Left ventricle myocardium superior (tissue), 1 donor: ENCODE measurements around the gene IGLON5. TPM values are rescaled to one million over a fixed set of nuclear protein-coding genes. Genes with fewer than 3 reads are reported as not detected.

Experiments
- ATAC-seq: fragments of 200-7000 bp; cut with Tn5 transposase; one replicate; pipeline ENCODE4 v1.9.1; 2020; ENCODE audit warnings: mild to moderate bottlenecking, moderate library complexity
- DNase-seq: peaks from one replicate; pipeline ENCODE4 v3.0.0-alpha.2; 2020
- intact Hi-C: fragments of 100-400 bp; cut with micrococcal nuclease; formaldehyde crosslinking; loops from one replicate; pipeline ENCODE4 v1.11.0; 2022
- long read RNA-seq: library from polyadenylated mRNA; unstranded; transcript quantifications from one replicate; pipeline ENCODE4 v2.0.0, GENCODE V29; 2021
- total RNA-seq: library from RNA; stranded (reverse); fragmentation: NEBNext Ultra II Directional; extraction: Animal tissue kit (Norgen Biotek cat#: 25700); gene quantifications from one replicate; pipeline ENCODE4 v1.2.1, GENCODE V29; 2021
- donor health status: DM: no; HTN: yes; CAD: no; lungs with severe emphysema.

Gene IGLON5
- total RNA-seq = not detected
- long read RNA-seq = 0 reads

DNA sequence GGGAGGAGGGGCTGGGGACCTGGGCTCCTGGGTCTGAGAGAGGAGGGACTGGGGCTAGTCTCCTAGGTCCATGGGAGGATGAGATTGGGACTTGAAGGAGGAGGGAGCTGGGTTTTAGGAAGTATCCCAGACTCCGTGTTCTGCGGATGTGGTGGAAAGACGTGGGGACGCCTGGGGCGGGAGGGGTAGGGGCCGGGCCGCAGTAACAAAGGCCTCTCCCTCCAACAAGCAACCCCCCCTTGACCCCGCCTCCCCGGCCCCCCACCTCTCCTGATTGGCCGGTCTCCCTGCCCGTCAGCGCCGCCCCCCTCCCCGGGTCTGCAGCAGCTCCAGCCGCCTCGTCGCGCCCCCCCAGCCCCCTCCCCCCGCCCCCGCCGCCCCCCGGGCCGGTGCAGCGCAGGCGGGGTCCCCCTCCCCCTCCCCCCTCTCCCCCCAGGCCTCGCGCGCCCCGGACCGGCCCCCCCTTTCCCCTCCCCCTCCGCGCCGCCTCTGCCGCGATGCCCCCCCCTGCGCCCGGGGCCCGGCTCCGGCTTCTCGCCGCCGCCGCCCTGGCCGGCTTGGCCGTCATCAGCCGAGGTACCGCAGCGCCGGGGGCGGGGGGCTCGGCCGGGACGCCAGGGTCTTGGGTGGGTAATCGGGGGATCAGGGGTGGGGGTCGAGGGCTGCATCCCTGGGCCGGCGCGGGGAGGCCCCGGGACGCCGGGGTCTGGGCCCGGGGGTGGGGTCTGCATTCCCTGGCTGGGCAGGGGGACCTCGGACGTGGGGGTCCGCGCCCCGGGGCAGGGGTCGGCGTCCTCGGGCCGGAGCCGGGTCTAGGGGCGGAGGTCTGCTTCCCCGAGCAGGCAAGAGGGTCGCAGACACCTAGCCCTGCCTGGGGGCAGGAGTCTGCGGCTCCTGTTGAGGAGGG, at the start of gene IGLON5:
IGLON5 (plus strand) TSS at position 294 of the 907 bp plus-strand sequence; CDS start at position 498, 204 bp downstream.
- no peak for ATAC-seq
- DNase-seq = no peak
- intact Hi-C loops = no loop called here

DNA sequence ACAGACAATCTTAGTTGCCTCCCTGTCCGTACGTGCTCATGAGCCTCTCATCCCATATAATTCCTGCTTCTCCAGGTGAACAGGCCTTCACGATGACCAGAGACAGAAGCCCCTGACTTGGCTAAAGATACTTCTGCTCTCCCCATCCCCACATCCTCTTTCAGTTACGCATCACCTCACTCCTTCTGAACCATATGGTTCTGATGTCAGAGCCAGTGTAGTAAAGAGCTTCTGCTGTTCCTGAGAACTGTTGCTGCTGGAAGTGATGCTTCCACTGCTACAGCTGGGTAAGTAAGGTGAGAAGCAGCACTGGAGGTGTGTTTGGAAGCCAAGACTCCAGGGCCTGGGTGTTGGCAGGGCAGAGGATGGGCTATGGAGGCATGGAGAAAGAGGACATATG, 47.6 kb upstream of the IGLON5 start:
- ATAC-seq (no peak), DNase-seq (no peak)
- intact Hi-C loops = no loop called here

DNA sequence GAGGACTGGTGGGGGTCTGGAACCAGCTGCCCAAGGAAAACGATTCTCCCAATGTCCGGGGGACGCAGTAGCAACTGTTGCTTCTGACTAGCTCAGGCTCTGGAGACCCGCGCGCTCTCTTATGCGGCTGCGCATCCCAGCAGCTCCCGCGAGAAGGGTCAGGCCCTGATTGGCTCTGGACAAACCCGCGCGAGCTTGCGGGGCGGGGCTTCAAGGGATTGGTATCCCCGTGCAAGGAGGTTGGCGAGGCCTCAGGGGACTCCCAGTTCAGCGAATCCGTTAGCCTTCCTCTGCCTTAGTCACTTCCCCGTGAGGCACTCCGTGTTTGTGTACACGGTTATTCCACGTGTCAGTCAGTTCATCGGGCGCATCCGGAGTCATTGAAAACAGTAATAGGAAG, 40.4 kb upstream of the IGLON5 start:
- ATAC-seq = no peak
- DNase-seq = peak; percentile 41
- intact Hi-C loops = no loop called here

DNA sequence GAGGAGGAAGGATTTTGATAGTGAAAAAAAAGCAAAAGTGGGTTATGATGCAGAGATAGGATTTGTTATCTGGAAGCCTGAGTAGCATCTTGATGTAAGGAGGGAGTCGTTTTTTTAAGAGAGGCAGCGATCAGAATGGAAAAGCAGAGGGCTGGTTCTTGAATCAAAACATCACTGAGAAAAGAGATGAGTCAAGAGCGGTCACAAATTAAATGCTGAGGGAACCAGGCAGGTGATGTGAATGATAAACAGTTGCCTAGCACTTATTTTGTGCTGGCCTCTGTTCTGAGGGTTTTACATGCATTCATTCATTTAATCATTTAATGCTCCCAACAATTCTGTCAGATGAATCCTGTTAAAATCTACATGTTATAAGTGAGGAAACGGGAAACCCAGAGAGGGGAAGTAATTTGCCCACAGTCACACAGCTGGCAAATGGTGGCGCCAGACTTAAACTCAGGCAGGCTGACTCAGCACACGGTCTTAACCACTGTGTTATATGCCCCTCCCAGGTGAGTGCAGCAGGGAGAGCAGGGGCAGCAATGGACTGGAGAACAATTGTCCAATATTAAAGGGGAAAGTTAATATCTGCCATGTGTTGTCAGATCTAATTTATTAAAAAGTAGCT, 39.1 kb upstream of the IGLON5 start:
- ATAC-seq (no peak), DNase-seq (no peak)
- intact Hi-C loops = no loop called here

DNA sequence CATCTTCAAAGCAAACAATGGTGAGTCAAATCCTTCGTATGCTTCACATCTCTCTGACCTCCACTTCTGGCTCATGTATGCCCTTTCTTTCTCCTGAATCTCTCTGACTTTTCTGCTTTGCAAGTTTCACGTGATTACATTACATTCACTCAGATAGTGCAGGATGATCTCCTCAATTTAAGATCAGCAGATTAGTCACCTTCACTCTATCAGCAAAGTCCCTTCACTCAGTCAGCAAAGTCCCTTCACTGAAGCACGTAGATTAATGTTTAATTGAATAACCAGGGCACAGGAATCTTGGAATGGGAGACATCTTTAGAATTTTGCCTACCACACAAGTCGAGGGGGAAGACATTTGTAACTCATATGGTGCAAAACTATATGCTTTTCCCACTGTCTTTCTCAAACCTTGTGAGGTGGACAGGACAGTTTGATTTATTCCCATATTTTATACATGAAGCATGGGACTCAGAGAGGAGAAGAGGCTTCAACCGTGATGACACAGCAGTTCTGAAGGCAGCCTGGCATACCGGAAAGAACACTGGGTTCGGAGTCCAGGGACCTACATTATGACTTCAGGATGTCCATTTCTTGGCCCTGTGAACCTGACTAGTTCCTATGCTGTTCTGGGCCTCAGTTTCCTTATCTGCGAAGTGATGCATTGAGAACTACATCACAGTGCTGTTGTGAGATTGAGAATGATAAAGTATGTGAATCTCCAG, 37.2 kb upstream of the IGLON5 start:
- ATAC-seq = no peak

DNA sequence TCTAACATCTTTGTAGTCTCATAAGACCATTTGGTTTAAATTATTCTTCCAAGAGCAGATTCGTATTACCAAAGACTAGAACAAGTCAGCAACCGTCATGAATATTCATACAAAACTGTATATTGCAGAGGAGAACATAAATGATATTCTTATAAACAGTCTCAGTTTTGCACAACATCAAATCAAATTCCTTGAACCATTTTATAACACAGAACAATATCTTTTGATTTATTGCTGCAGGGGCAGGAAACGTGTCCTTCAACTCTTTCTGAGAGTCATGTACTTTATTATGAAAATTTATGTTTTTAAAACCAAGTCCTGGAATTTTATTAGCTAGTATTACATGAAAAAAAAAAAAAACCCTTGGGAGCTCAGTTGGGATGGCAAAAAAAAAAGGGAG, 34.3 kb upstream of the IGLON5 start:
- DNase-seq (no peak), ATAC-seq (no peak)
- intact Hi-C loops = no loop called here

More for the DNA sequence above, 37.2 kb upstream of the IGLON5 start:
- intact Hi-C loops = no loop called here
- DNase-seq = no peak

DNA sequence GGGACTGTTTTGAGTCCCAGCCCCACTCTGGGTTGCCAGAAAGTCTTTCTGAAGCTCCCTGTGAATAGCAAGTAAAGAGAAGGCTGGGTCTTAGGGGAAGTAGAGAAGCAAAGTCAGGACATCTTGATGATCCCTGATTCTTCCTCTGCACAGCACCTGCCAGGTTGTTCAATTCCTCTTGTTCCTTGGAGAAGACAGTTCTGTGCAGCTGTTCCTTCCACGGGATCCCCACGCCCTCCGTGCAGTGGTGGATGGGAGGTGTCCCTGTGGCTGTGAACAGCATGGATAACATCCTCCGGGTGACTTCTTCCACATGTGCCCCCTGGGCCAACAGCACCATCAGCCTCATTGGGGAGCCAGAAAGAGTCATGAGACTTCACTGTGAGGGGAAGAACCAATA, 29.1 kb upstream of the IGLON5 start:
- intact Hi-C loops = no loop called here
- DNase-seq (no peak), ATAC-seq (no peak)

DNA sequence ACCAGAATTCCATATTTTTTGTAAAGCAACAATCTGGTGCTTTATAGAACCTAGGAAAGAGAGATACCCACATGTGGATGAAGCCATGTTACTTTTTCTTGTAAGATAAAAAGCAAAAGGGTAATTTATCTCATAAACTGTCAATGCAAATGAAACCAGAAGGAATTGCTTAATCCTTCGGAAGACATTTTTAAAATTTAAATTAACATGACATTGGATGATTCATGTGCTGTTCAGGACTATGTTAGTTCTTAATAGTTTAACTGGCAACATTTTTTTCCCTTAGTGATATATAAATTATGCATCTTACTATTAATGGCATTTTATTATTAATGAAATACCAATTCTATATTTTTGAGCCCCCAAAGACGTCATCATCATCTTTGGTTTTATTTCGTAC, 25.8 kb upstream of the IGLON5 start:
- DNase-seq (no peak), ATAC-seq (no peak)
- intact Hi-C loops = no loop called here

DNA sequence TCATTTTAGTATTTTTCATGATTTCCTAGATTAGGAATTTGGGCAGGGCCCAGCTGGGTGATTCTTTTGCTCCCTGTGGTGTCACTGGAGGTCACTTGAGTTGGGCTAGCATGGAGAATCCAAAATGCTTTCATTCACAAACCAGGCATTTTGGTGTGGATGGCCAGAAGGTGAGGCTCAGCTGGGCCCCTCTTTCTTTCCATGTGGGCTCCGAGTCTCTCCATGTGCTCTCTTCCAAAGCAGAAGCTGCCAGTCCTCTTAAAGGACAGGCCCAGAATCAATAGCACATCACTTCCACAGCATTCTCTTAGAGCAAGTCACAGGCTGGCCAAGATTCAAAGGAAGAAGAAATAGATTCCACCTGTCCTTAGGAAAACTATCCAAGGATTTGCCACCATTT, 21.8 kb upstream of the IGLON5 start:
- intact Hi-C loops = no loop called here
- DNase-seq = no peak
- no peak for ATAC-seq

DNA sequence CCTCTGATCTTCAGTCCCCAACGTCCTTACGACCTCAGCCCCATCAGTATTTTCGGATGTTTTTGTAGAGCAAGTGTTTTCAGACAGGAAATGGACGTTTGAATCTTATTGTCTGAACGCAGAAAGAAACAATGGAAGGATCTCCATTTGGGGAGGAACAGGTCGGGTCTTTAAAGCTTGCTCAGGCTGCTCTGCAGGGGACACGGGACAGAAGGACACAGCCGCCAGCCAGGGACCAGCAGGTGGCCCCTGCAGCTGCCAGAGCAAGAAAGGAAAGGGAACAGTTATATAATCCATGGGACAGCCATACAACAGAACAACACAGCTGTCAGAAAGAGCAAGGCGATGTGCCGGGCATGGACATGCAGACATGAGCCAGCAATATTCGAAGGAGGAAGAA, 18.5 kb upstream of the IGLON5 start:
- intact Hi-C loops = no loop called here
- ATAC-seq = peak; percentile 68
- DNase-seq = peak; percentile 47

DNA sequence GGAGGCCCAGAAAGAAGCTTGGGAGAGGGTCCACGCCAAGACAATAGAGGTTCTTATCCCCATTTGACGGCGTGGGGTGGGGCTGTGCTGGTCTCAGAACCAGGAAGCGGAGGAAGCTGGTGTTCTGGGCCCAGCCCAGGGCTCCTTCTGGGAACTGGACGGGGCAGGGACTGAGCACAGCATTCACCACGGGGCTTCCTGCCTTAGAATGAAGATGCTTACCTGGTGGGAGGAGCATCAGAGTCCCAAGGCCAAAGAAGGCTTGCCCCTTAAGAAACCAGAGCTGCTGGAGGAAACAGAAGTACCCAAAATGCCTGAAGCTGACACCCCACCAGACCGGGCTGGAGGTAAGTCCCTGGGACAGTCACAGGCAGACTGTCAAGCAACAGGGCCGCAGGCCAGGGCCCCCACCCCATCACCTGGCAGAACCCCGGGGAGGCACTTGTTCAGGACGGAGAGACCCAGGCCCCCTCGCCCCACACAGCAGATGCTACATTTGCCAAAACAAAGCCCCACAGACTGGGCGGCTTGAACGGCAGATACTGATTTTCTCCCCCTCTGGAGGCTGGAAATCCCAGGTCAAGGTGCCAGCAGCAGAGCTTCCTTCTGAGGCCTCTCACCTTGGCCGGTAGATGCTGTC, 17.8 kb upstream of the IGLON5 start:
- DNase-seq (no peak), ATAC-seq (no peak)
- intact Hi-C loops = no loop called here

DNA sequence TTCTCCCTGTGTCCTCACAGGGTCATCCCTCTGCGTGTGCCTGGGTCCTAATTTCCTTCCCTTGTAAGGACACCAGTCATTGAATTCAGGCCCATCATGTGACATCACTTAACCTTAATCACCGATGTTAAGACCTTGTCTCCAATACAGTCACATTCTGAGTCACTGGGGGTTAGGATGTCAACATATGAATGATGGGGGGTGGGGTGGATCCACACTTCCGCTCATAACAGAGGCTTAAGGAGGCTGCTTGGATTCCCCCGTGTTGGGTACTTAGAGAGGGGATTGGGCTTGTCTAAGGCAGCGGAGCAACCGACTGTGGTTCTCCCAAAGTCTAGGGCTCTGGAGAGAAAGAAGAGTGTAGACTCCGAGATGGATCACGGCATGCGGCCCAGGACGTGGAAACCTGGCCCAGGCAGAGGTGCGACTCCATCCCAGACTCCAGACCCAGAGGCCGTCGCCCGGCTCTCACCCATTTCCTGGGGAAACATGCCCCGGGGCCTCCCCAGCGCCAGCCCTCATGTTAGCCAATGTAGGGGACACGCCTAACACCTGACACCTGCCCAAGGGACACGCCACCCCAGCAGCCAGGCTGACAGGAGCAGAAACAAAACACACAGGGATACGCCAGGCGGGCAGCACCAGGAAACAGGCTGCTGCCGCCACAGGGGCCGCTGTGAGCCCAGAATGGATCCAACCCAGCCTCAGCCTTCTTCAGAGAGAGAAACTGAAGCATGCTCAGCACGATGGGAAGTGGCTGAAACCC, 17.1 kb upstream of the IGLON5 start:
- DNase-seq = no peak
- ATAC-seq = no peak
- intact Hi-C loops = no loop called here

DNA sequence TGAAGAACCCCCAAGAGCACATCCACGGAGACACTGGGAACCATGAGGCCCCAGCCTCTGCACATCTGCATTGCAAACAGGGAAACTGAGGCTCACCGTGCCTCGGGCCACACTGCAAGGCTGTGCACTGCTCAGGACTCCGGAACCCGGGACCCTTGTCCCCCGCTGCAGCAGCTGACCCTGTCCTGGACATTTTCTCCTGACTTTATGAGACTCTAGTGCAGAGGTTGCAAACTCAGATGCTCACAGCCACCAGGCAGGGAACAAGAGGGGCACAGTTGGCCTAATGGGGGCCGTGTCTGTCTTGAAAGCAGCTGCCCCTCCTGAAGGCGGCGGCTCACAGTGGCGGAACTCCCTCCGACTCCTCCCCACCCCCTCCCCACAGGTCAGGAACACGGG, 16.5 kb upstream of the IGLON5 start:
- intact Hi-C loops = no loop called here
- ATAC-seq (no peak), DNase-seq (no peak)

DNA sequence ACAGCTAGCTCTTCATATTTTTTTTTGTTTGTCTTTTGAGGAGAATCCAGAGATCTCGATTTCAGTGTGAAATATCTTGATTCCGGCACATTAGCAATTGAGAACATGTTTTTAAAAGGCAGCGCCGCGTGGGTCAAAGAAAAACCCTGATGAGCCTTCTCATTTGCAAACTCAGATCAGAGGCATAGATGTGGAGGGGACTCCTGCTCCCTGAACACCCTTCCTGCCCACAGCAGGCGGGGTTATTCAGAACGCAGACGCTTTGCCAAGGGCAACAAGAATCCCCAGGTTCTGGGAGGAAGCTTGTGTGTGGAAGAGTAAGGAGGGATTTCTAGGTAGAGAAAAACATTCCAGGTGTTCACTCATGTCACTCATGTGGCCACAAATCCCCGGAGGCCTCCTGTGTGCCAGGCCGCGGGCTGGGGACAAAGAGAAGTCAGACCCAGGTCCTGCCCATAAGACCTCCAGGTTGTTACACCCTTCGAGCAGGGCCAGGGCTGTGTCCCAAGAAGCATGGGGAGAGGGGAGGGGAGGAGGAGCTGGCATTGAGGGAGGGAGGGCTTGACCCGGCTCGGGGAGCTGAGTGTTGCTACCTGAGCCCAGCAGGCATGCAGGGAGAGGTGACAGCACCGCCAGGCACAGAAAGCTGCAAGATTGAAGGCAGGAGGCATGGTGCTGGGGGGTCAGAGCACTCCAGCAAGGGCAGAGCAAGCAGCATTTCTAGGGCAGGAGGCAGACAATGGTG, 15.9 kb upstream of the IGLON5 start:
- intact Hi-C loops = no loop called here
- no peak for DNase-seq
- no peak for ATAC-seq

DNA sequence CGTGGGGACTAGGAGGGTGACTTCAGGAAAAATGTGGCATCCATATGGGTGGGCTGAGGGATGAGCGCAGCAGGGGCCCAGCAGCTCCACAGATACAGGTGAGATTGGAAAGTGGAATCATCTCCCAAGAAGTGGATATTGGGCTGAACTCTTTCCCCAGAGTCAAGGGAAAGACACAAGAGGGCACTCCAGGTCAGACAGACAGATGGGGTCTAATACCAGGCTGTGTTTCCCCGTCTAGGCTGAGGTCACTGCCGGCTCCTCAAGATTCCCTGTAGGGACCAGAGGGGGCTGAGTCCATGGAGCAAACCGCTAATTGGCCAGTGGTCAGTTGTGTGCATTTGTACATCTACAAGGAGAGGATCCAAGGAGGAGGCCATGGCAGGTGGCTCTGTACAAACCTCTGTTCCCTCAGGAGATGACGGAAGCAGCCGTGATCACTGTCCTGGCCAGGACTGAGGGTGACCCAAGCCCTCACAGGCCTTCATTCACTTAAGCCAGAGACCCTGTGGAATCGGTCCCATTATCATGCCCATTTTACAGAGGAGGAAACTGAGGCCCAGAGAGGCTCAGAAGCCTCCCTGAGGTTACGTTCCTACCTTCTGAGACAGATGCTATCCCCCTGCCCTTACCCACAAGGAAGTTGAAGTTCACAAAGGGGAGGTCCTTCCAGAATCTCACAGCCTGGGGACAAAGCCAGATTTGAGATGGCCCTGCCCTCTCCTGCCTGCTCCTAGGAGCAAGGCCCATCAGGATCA, 14.9 kb upstream of the IGLON5 start:
- no peak for ATAC-seq

DNA sequence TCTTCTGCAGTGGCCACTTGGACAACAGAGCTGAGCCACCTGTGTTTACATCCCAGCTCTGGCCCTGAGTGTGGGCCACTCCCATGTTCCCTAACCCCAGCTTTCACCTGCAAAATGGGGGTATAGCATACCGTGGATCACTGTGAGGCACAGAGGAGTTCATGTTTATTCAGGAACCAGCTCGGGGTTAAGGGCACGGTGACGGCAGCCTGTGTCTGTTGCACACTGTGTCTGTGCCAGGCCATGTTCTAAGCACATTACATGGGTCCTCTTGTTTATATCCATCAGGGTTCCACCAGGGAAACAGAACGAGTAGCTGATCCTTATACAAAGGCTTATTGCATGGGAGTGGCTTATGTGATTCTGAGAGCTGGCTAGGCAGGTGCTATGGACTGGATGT, 14.0 kb upstream of the IGLON5 start:
- DNase-seq (no peak), ATAC-seq (no peak)
- intact Hi-C loops = no loop called here

More for the DNA sequence above, 14.9 kb upstream of the IGLON5 start:
- intact Hi-C loops = no loop called here
- DNase-seq = no peak

DNA sequence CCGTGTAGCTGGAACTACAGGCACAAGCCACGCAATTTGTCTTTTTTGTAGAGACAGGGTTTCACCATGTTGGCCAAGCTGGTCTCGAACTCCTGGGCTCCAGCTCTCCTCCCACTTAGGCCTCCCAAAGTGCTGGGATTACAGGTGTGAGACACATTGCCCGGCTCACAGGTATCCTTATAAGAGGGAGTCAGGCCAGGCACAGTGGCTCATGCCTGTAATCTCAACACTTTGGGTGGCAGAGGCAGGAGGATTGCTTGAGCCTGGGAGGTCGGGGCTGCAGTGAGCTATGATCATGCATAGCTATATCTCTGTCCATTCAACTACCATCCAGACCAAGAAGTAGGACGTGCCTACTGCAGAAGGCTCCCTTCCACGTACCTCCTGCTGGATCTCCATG, 10.2 kb upstream of the IGLON5 start:
- ATAC-seq = no peak
- DNase-seq = no peak
- intact Hi-C loops = no loop called here

DNA sequence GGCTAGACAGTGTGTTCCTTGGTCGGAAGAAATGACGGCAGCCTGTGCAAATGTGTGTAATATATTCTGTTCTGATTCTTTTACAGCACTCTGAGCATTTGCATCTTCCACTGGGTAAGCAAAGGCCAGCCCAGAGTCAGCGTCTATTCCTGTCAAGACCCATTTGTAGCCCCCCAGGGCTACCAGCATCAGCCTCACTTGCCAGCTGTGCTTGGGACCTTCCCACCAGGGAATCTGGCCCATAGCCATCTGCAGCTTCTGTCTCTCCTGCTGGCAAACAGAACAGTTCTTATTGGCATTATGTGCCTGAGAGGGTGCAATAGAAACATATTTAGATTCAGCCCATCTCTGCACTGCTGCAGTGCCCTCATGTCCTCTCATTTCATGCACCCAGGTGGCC, 6.0 kb upstream of the IGLON5 start:
- intact Hi-C loops = no loop called here
- no peak for DNase-seq
- no peak for ATAC-seq
